NCI-H510A treated with DMSO at 0.1 percent for 48 hours (cell line): ENCODE data around the gene AKR1A1.

Experiments
- DNase-seq: peaks from one replicate; lab custom pipeline; 2025; lab: John Stamatoyannopoulos, UW

AKR1A1 gene

GRCh38 chr1:45619149-45619921 lies 68.7 kb downstream of the AKR1A1 start:
- DNase-seq: no peak
